Gastroesophageal sphincter (tissue), 3 donors: ENCODE measurements around the gene SLC35F3.

Experiments
- EP300 ChIP-seq: sonication (generic); formaldehyde crosslinking; IDR thresholded peaks from one replicate; pipeline ENCODE4 v1.6.1; 2017; ENCODE audit warnings: antibody characterized with exemption, mild to moderate bottlenecking
- POLR2A ChIP-seq, 2 donors: fragments of 450-650 bp; IDR thresholded peaks; one replicate each; pipeline ENCODE4 v1.6.1; 2017; ENCODE audit warnings: antibody characterized with exemption in 2 of 2, mild to moderate bottlenecking in 2 of 2, moderate library complexity in 1 of 2
- TF ChIP-seq, protein P1 (sequence below), 4 experiments: fragments of 200-600 bp in 2 of 4; fragments of 450-650 bp in 2 of 4; sonication (generic) in 1 of 4; IDR thresholded peaks; one replicate each; pipeline ENCODE4 v1.5.1; 2017 to 2019; ENCODE audit warnings: antibody characterized with exemption in 4 of 4, mild to moderate bottlenecking in 2 of 4, moderate library complexity in 2 of 4

DNA sequence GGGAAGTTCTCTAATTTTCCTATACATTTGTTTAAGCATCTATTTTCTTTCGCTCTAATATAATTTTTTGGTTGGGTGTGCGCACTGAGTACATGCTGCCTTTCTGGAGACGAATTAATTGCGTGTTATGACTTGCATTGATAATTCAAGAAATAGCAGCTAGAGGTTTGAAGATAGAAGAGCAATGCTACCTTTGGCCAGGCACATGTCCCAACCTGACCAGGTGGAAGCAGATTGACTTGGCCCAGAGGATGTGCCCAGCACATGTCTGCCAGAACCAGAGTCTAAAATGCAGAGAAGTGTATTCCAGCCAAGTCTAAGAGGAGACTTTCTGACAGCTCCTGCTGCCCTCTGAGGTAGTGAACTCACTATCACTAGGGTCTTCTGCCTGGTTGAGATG, 114.3 kb downstream of the SLC35F3 start:
- TF ChIP-seq, protein P1, sequence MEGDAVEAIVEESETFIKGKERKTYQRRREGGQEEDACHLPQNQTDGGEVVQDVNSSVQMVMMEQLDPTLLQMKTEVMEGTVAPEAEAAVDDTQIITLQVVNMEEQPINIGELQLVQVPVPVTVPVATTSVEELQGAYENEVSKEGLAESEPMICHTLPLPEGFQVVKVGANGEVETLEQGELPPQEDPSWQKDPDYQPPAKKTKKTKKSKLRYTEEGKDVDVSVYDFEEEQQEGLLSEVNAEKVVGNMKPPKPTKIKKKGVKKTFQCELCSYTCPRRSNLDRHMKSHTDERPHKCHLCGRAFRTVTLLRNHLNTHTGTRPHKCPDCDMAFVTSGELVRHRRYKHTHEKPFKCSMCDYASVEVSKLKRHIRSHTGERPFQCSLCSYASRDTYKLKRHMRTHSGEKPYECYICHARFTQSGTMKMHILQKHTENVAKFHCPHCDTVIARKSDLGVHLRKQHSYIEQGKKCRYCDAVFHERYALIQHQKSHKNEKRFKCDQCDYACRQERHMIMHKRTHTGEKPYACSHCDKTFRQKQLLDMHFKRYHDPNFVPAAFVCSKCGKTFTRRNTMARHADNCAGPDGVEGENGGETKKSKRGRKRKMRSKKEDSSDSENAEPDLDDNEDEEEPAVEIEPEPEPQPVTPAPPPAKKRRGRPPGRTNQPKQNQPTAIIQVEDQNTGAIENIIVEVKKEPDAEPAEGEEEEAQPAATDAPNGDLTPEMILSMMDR (IDR thresholded peaks at IDR 0.05), result no peak
- TF ChIP-seq POLR2A (IDR thresholded peaks at IDR 0.05) (no peak), EP300 (no peak)
